Measurements from ENCODE around the gene CSKMT. TPM values are rescaled to one million over a fixed set of nuclear protein-coding genes. Genes with fewer than 3 reads are reported as not detected.

The CSKMT gene
- total RNA-seq, 2 donors from 2014 or later = 9.4 to 27.0 TPM

GRCh38 chr11:62707277-62707861 lies 42.3 kb downstream of the CSKMT start, which contains the start of the genes BSCL2 and GNG3:
Gene BSCL2, minus strand, starts transcription at chr11:62707424. Its CDS starts 229 bp downstream, at chr11:62707195.
Gene GNG3, plus strand, starts transcription at chr11:62707676. Its CDS starts 620 bp downstream, at chr11:62708296.
- intact Hi-C loops (cut with DNase I) = no loop called here
- Histone ChIP-seq H3K27ac (peak within 1 kb of the TSS; percentile 91), H3K9me3 (no peaks in the 10 kb centered on the region), H3K4me1 (peaks cover 8% of the 10 kb centered on the region), H3K36me3 (no peaks in the 10 kb centered on the region), H3K9ac (ENCODE audit: low read depth in 2 of 2, low read length in 2 of 2) (peak within 1 kb of the TSS; percentile 75 to 95), H3K4me3 (peak within 1 kb of the TSS; percentile 71), H3K27me3 (no peaks in the 10 kb centered on the region)
- no peak for TF ChIP-seq CTCF (IDR thresholded peaks at IDR 0.05)
- no peak for DNase-seq

DNA sequence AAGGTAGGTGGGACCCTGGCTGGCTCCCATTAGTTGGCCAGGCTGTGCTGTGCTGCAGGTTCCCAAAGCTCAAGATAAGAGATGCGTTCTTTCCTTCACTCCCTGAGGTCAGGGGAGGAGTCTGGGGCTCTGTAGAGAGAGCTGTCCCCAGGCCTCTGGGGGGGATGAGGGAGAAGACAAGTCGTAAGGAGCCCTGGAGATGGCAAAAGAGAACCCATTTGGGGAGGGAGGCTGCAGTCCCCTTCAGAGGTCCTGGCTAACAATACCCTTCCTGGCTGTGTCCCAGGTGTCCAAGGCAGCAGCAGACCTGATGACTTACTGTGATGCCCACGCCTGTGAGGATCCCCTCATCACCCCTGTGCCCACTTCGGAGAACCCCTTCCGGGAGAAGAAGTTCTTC lies 43.3 kb downstream of the CSKMT start:
- TF ChIP-seq CTCF (IDR thresholded peaks at IDR 0.05) = no peak
- H3K9ac ChIP-seq (ENCODE audit: low read depth in 2 of 2, low read length in 2 of 2) = peak overlapping the region; percentile 75 to 95
- no peaks in the 10 kb centered on the region for H3K9me3 ChIP-seq
- intact Hi-C loops (cut with DNase I) = no loop called here
- H3K36me3 ChIP-seq = no peaks in the 10 kb centered on the region
- DNase-seq = no peak
- H3K4me3 ChIP-seq = peak overlapping the region; percentile 49
- H3K27me3 ChIP-seq = no peaks in the 10 kb centered on the region
- H3K4me1 ChIP-seq = peaks cover 8% of the 10 kb centered on the region
- peak overlapping the region; percentile 91 for H3K27ac ChIP-seq

GRCh38 chr11:62708793-62709192 lies 43.7 kb downstream of the CSKMT start:
- no peaks in the 10 kb centered on the region for H3K9me3 ChIP-seq
- H3K27me3 ChIP-seq = no peaks in the 10 kb centered on the region
- no peak for TF ChIP-seq CTCF (IDR thresholded peaks at IDR 0.05)
- H3K4me3 ChIP-seq = peak overlapping the region; percentile 49
- H3K9ac ChIP-seq (ENCODE audit: low read depth in 2 of 2, low read length in 2 of 2) = peak overlapping the region; percentile 75 to 95
- H3K27ac ChIP-seq = peak overlapping the region; percentile 91
- DNase-seq = peak; percentile 59
- H3K36me3 ChIP-seq = no peaks in the 10 kb centered on the region
- peaks cover 8% of the 10 kb centered on the region for H3K4me1 ChIP-seq
- intact Hi-C loops (cut with DNase I) = no loop called here

DNA sequence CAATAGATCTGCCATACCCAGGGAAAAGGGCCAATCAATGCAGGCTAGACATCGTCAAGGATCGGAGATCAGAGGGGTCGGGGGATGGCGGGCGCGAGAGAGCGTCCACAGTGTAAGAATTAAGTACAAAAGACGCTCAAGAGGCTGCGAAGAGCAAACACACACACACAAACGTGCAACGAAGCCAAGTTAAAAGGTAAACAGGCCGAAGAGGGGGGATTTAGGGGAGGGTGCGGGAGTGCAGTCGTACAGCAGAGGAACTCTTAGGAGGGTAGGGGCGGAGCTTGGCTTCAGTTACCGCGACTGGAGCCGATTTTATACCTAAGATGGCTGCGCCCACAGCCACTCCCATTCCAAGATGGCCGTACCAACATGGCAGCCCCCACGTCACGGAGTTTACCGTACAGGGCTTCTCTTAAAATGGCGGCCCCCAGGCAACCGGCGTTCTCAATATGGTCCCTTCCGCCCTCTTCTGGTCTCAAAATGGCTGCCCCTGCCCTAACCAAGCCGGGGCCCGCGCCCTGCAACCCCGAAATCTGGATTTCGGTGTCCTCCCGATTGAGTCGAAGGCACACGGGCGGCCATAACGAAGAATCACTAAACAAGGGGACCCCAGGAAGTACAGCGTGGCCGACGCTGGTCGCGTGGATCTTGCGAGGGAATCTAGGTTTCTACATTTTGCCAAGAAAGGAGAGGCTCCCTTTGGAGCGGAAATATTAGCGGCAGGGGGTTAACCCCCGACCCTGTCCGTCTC lies 44.3 kb downstream of the CSKMT start:
- peaks cover 8% of the 10 kb centered on the region for H3K4me1 ChIP-seq
- no peak for TF ChIP-seq CTCF (IDR thresholded peaks at IDR 0.05)
- no peaks in the 10 kb centered on the region for H3K9me3 ChIP-seq
- DNase-seq = peak; percentile 97
- no peaks in the 10 kb centered on the region for H3K27me3 ChIP-seq
- peak overlapping the region; percentile 91 for H3K27ac ChIP-seq
- H3K36me3 ChIP-seq = no peaks in the 10 kb centered on the region
- intact Hi-C loops (cut with DNase I) = no loop called here
- H3K9ac ChIP-seq (ENCODE audit: low read depth in 2 of 2, low read length in 2 of 2) = peak overlapping the region; percentile 75 to 95
- peak overlapping the region; percentile 49 for H3K4me3 ChIP-seq

GRCh38 chr11:62710001-62710345 lies 44.9 kb downstream of the CSKMT start:
- TF ChIP-seq CTCF (IDR thresholded peaks at IDR 0.05) = no peak
- Histone ChIP-seq H3K36me3 (no peaks in the 10 kb centered on the region), H3K9me3 (no peaks in the 10 kb centered on the region), H3K27me3 (no peaks in the 10 kb centered on the region), H3K9ac (ENCODE audit: low read depth in 2 of 2, low read length in 2 of 2) (peak overlapping the region; percentile 75 to 95), H3K4me3 (peak overlapping the region; percentile 49), H3K27ac (peak overlapping the region; percentile 91), H3K4me1 (peaks cover 8% of the 10 kb centered on the region)
- intact Hi-C loops (cut with DNase I) = loop anchor here (5.0 to 10.0 kb wide), 2 partner anchors 55 to 112 kb away; partner anchors contain the start of gene POLR2G
- DNase-seq = peak; percentile 45

All from colonic mucosa (tissue), 4 donors.